Upper lobe of left lung (tissue), 6 donors: ENCODE results near the gene C3orf80. TPM values are rescaled to one million over a fixed set of nuclear protein-coding genes. Genes with fewer than 3 reads are reported as not detected.
A peak's percentile ranks its signal among the peaks of the same experiment; 100 is the strongest.

ENCODE experiments used
- ATAC-seq, 2 donors: fragments of 200-7000 bp; cut with Tn5 transposase; one replicate each; pipeline ENCODE4 v1.9.1; 2022; ENCODE audit warnings: mild to moderate bottlenecking in 2 of 2, moderate library complexity in 2 of 2; ENCODE audit not compliant: low FRiP score in 2 of 2
- DNase-seq, 2 donors: peaks; one replicate each; pipeline ENCODE4 v3.0.0-alpha.2; 2019 to 2020
- H3K27ac ChIP-seq, 4 donors: fragments of 200-600 bp; sonication (generic); one replicate each; pipeline ENCODE4 v1.5.1; 2016 to 2019
- H3K27me3 ChIP-seq, 4 donors: fragments of 200-600 bp; sonication (generic); one replicate each; pipeline ENCODE4 v1.5.1; 2017 to 2019
- H3K36me3 ChIP-seq, 4 donors: fragments of 200-600 bp; sonication (generic); one replicate each; pipeline ENCODE4 v1.5.1; 2016 to 2019
- H3K4me1 ChIP-seq, 4 donors: fragments of 200-600 bp; sonication (generic); one replicate each; pipeline ENCODE4 v1.5.1; 2018 to 2019
- H3K4me3 ChIP-seq, 4 donors: fragments of 200-600 bp; sonication (generic); one replicate each; pipeline ENCODE4 v1.5.1; 2017 to 2019; ENCODE audit warnings: mild to moderate bottlenecking in 2 of 4, moderate library complexity in 1 of 4
- H3K9me3 ChIP-seq, 4 donors: fragments of 200-600 bp; sonication (generic); one replicate each; pipeline ENCODE4 v1.5.1; 2018 to 2019
- CTCF ChIP-seq, 6 experiments: fragments of 450-650 bp in 4 of 6; fragments of 200-600 bp in 2 of 6; sonication (generic) in 2 of 6; IDR thresholded peaks; one replicate each; pipeline ENCODE4 v1.5.1; 2016 to 2019; ENCODE audit warnings: antibody characterized with exemption in 6 of 6
- EP300 ChIP-seq, 4 donors: sonication (generic); formaldehyde crosslinking; IDR thresholded peaks; one replicate each; pipeline ENCODE4 v1.5.1; 2017; ENCODE audit warnings: antibody characterized with exemption in 4 of 4, control low read depth in 2 of 4
- POLR2A ChIP-seq, 4 donors: fragments of 450-650 bp; IDR thresholded peaks; one replicate each; pipeline ENCODE4 v1.5.1; 2016 to 2017; ENCODE audit warnings: antibody characterized with exemption in 4 of 4, mild to moderate bottlenecking in 2 of 4
- POLR2AphosphoS5 ChIP-seq, 2 donors: sonication (generic); formaldehyde crosslinking; IDR thresholded peaks; one replicate each; pipeline ENCODE4 v1.5.1; 2017; ENCODE audit warnings: antibody characterized with exemption in 2 of 2
- WGBS, 2 donors: methylation state at CpG; one replicate each; pipeline ENCODE4 v1.1.5; 2017 to 2018; 5-methylcytosine and 5-hydroxymethylcytosine counted together
- total RNA-seq, 6 donors: library from RNA; depleted of rRNA in 4 of 6; stranded (reverse); fragments of >200 nt in 4 of 6; gene quantifications; one replicate each; pipeline versions ENCODE4 v1.1.0 to v1.2.1, GENCODE V29; 2016 to 2021
- donor health status: DM: no; HTN: no; CAD: no; lungs with moderate emphysema.
- donor health status: DM: no; HTN: yes; CAD: no; lungs with severe emphysema.

Gene C3orf80
- total RNA-seq, 6 donors from 2014 or later, result 0.30 to 4.2 (median 1.1) TPM; not detected in 1

GRCh38 chr3:160221019-160221418 lies 4.2 kb upstream of the C3orf80 start:
- no peak for DNase-seq
- no peak overlapping the region for H3K27ac ChIP-seq
- peaks cover 0 to 18% (median 10%) of the 10 kb centered on the region in 4 donors for H3K27me3 ChIP-seq
- no peak for ATAC-seq
- WGBS, 2 donors, result 12 to 13% methylated on average over 2 of the region's 2 CpGs
- peaks cover 11 to 20% (median 14%) of the 10 kb centered on the region in 4 donors for H3K4me1 ChIP-seq
- no peak for TF ChIP-seq POLR2AphosphoS5 (IDR thresholded peaks at IDR 0.05)
- no peak for TF ChIP-seq POLR2A (IDR thresholded peaks at IDR 0.05)
- no peak for TF ChIP-seq CTCF (IDR thresholded peaks at IDR 0.05)
- no peak for TF ChIP-seq EP300 (IDR thresholded peaks at IDR 0.05)
- H3K36me3 ChIP-seq, result no peaks in the 10 kb centered on the region
- no peak overlapping the region for H3K4me3 ChIP-seq
- H3K9me3 ChIP-seq, result no peaks in the 10 kb centered on the region

- Histone ChIP-seq H3K27me3 (peaks cover 0 to 29% (median 17%) of the 10 kb centered on the region in 4 donors), H3K9me3 (no peaks in the 10 kb centered on the region), H3K4me1 (peaks cover 20 to 31% (median 22%) of the 10 kb centered on the region in 4 donors), H3K36me3 (no peaks in the 10 kb centered on the region), H3K27ac (no peak overlapping the region), H3K4me3 (no peak overlapping the region)
- WGBS, 2 donors, result 33% methylated on average over 10 to 12 of the region's 12 CpGs
- TF ChIP-seq POLR2A (IDR thresholded peaks at IDR 0.05), result no peak
- TF ChIP-seq CTCF (IDR thresholded peaks at IDR 0.05), result no peak
- TF ChIP-seq EP300 (IDR thresholded peaks at IDR 0.05), result no peak
- no peak for TF ChIP-seq POLR2AphosphoS5 (IDR thresholded peaks at IDR 0.05)
- no peak for ATAC-seq
- DNase-seq, result no peak
Measured at GRCh38 chr3:160224256-160224655, 966 bp upstream of the C3orf80 start.

GRCh38 chr3:160224811-160225175 lies 429 bp upstream of the C3orf80 start:
- Histone ChIP-seq H3K4me1 (peaks cover 20 to 31% (median 22%) of the 10 kb centered on the region in 4 donors), H3K27me3 (peaks cover 0 to 29% (median 17%) of the 10 kb centered on the region in 4 donors), H3K36me3 (no peaks in the 10 kb centered on the region), H3K9me3 (no peaks in the 10 kb centered on the region), H3K27ac (no peak overlapping the region), H3K4me3 (peak overlapping the region; percentile 8 to 69 (median 62))
- ATAC-seq (no peak), DNase-seq (no peak)
- no peak for TF ChIP-seq POLR2A (IDR thresholded peaks at IDR 0.05)
- TF ChIP-seq POLR2AphosphoS5 (IDR thresholded peaks at IDR 0.05), result no peak
- WGBS, 2 donors, result 3 to 9% methylated on average over 13 to 16 of the region's 16 CpGs

- peak; percentile 37 to 86 for DNase-seq
- Histone ChIP-seq H3K9me3 (no peaks in the 10 kb centered on the region), H3K4me1 (peaks cover 20 to 31% (median 22%) of the 10 kb centered on the region in 4 donors), H3K4me3 (peak overlapping the region; percentile 18 to 69 (median 62)), H3K27me3 (peaks cover 0 to 29% (median 17%) of the 10 kb centered on the region in 4 donors), H3K27ac (peak overlapping the region in 1 of 4 donors; percentile 32), H3K36me3 (no peaks in the 10 kb centered on the region)
- ATAC-seq, result peak; percentile 49 to 59
- no peak for TF ChIP-seq EP300 (IDR thresholded peaks at IDR 0.05)
- TF ChIP-seq POLR2A (IDR thresholded peaks at IDR 0.05), result peak in 1 of 4 donors; percentile 40
- no peak for TF ChIP-seq POLR2AphosphoS5 (IDR thresholded peaks at IDR 0.05)
- no peak for TF ChIP-seq CTCF (IDR thresholded peaks at IDR 0.05)
- 1 to 3% methylated on average over 17 to 45 of the region's 87 CpGs for WGBS, 2 donors
Measured at GRCh38 chr3:160226026-160226907, 1.0 kb downstream of the C3orf80 start.

GRCh38 chr3:160227419-160227818 lies 2.2 kb downstream of the C3orf80 start:
- Histone ChIP-seq H3K9me3 (no peaks in the 10 kb centered on the region), H3K27ac (no peak overlapping the region), H3K27me3 (peaks cover 0 to 29% (median 17%) of the 10 kb centered on the region in 4 donors), H3K4me1 (peaks cover 20 to 31% (median 22%) of the 10 kb centered on the region in 4 donors), H3K4me3 (no peak overlapping the region), H3K36me3 (no peaks in the 10 kb centered on the region)
- TF ChIP-seq POLR2A (IDR thresholded peaks at IDR 0.05), result no peak
- no peak for TF ChIP-seq EP300 (IDR thresholded peaks at IDR 0.05)
- no peak for TF ChIP-seq CTCF (IDR thresholded peaks at IDR 0.05)
- no peak for TF ChIP-seq POLR2AphosphoS5 (IDR thresholded peaks at IDR 0.05)
- no peak for DNase-seq
- WGBS, 2 donors, result 37% methylated on average over 3 of the region's 3 CpGs
- ATAC-seq, result no peak
